Endodermal cell (in vitro differentiated cells): ENCODE measurements around the gene LRRC73. TPM values are rescaled to one million over a fixed set of nuclear protein-coding genes. Genes with fewer than 3 reads are reported as not detected.

Experiments used
- DNase-seq: peaks from one replicate; pipeline ENCODE4 v3.0.0-alpha.2; 2017
- H3K27ac ChIP-seq: 2 replicates; pipeline ENCODE4 v1.5.1; 2013; ENCODE audit warnings: mild to moderate bottlenecking, low read depth, low read length, moderate library complexity
- H3K27me3 ChIP-seq: 2 replicates; pipeline ENCODE4 v1.6.1; 2013; ENCODE audit warnings: mild to moderate bottlenecking, low read length, moderate library complexity; ENCODE audit not compliant: insufficient read depth, control insufficient read depth, poor library complexity, severe bottlenecking
- H3K36me3 ChIP-seq: 2 replicates; pipeline ENCODE4 v1.7.0; 2013; ENCODE audit warnings: mild to moderate bottlenecking, low read length, moderate library complexity; ENCODE audit not compliant: control insufficient read depth, insufficient read depth
- H3K4me1 ChIP-seq: one replicate; pipeline ENCODE4 v1.7.0; 2013; ENCODE audit warnings: low read length; ENCODE audit not compliant: control insufficient read depth, insufficient read depth
- H3K4me3 ChIP-seq: 2 replicates; pipeline ENCODE4 v1.5.1; 2013; ENCODE audit warnings: mild to moderate bottlenecking, low read length, moderate library complexity
- H3K9ac ChIP-seq: 2 replicates; pipeline ENCODE4 v1.6.1; 2013; ENCODE audit warnings: mild to moderate bottlenecking, low read length, moderate library complexity; ENCODE audit not compliant: poor library complexity, severe bottlenecking; ENCODE audit errors: extremely low read depth
- H3K9me3 ChIP-seq: 2 replicates; pipeline ENCODE4 v1.6.1; 2013; ENCODE audit warnings: mild to moderate bottlenecking, low read length, moderate library complexity; ENCODE audit not compliant: control insufficient read depth
- H3K27ac Mint-ChIP-seq: 2 replicates; pipeline ENCODE4 v1.8.0; 2020; ENCODE audit warnings: mixed read lengths
- H3K27me3 Mint-ChIP-seq: 2 replicates; pipeline ENCODE4 v1.8.0; 2021; ENCODE audit warnings: mild to moderate bottlenecking, mixed read lengths; ENCODE audit not compliant: insufficient read depth
- H3K36me3 Mint-ChIP-seq: 2 replicates; pipeline ENCODE4 v1.8.0; 2020; ENCODE audit warnings: low read depth, mixed read lengths
- H3K4me1 Mint-ChIP-seq: 2 replicates; pipeline ENCODE4 v1.8.0; 2020; ENCODE audit warnings: mixed read lengths
- H3K4me3 Mint-ChIP-seq: 2 replicates; pipeline ENCODE4 v1.8.0; 2020; ENCODE audit warnings: mild to moderate bottlenecking, moderate library complexity, mixed read lengths
- H3K9me3 Mint-ChIP-seq: 2 replicates; pipeline ENCODE4 v1.8.0; 2020; ENCODE audit warnings: mild to moderate bottlenecking, mixed read lengths
- WGBS, 2 experiments: methylation state at CpG; one replicate each; pipeline versions ENCODE4 v1.1.5 to v1.1.7; 2013; ENCODE audit warnings: missing lambda C conversion rate in 2 of 2, mixed read lengths in 1 of 2; ENCODE audit not compliant: insufficient coverage in 1 of 2, insufficient read length in 1 of 2; 5-methylcytosine and 5-hydroxymethylcytosine counted together
- total RNA-seq, 2 donors: library from RNA; stranded (reverse); fragmentation: NEBNext Ultra II Directional in 1 of 2; extraction: Animal tissue kit (Norgen Biotek cat#: 25700) in 1 of 2; gene quantifications; 2 replicates in 1 of 2; 3 replicates in 1 of 2; pipeline ENCODE4 v1.2.1, GENCODE V29; 2021
- TF ChIP-seq, protein P1 (sequence below): fragments of 200-600 bp; sonication (generic); conservative IDR thresholded peaks from 2 replicates; pipeline ENCODE4 v1.5.0; 2021; ENCODE audit warnings: antibody characterized with exemption, mild to moderate bottlenecking

The LRRC73 gene
- total RNA-seq, 2 donors from 2014 or later: 0.46 to 0.64 TPM

- Mint-ChIP-seq H3K4me3 (no peak overlapping the region), H3K27ac (no peak overlapping the region), H3K36me3 (peaks cover 65% of the 10 kb centered on the region), H3K4me1 (no peaks in the 10 kb centered on the region), H3K9me3 (no peaks in the 10 kb centered on the region), H3K27me3 (no peaks in the 10 kb centered on the region)
- TF ChIP-seq, protein P1, sequence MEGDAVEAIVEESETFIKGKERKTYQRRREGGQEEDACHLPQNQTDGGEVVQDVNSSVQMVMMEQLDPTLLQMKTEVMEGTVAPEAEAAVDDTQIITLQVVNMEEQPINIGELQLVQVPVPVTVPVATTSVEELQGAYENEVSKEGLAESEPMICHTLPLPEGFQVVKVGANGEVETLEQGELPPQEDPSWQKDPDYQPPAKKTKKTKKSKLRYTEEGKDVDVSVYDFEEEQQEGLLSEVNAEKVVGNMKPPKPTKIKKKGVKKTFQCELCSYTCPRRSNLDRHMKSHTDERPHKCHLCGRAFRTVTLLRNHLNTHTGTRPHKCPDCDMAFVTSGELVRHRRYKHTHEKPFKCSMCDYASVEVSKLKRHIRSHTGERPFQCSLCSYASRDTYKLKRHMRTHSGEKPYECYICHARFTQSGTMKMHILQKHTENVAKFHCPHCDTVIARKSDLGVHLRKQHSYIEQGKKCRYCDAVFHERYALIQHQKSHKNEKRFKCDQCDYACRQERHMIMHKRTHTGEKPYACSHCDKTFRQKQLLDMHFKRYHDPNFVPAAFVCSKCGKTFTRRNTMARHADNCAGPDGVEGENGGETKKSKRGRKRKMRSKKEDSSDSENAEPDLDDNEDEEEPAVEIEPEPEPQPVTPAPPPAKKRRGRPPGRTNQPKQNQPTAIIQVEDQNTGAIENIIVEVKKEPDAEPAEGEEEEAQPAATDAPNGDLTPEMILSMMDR: no peak
- peaks cover 78% of the 10 kb centered on the region for H3K36me3 ChIP-seq
- H3K4me3 ChIP-seq: no peak overlapping the region
- H3K27me3 ChIP-seq: no peaks in the 10 kb centered on the region
- H3K27ac ChIP-seq: no peak overlapping the region
- no peaks in the 10 kb centered on the region for H3K9me3 ChIP-seq
- H3K4me1 ChIP-seq: no peaks in the 10 kb centered on the region
- no peak overlapping the region for H3K9ac ChIP-seq
- no peak for DNase-seq
- WGBS, 2 experiments: 98% methylated on average over 2 of the region's 2 CpGs; no CpG with 5 or more reads in 1 of the 2 experiments
Measured at GRCh38 chr6:43521836-43522235, 11.7 kb upstream of the LRRC73 start.

- Histone ChIP-seq H3K4me3 (no peak overlapping the region), H3K4me1 (peaks cover 6% of the 10 kb centered on the region), H3K27ac (no peak overlapping the region), H3K9me3 (no peaks in the 10 kb centered on the region), H3K9ac (no peak overlapping the region), H3K27me3 (no peaks in the 10 kb centered on the region), H3K36me3 (peaks cover 67% of the 10 kb centered on the region)
- no peak overlapping the region for H3K4me3 Mint-ChIP-seq
- H3K27me3 Mint-ChIP-seq: no peaks in the 10 kb centered on the region
- H3K9me3 Mint-ChIP-seq: no peaks in the 10 kb centered on the region
- no peak overlapping the region for H3K27ac Mint-ChIP-seq
- TF ChIP-seq, protein P1: no peak
- 97 to 98% methylated on average over 8 of the region's 8 CpGs for WGBS, 2 experiments
- H3K36me3 Mint-ChIP-seq: peaks cover 55% of the 10 kb centered on the region
- DNase-seq: no peak
- H3K4me1 Mint-ChIP-seq: peaks cover 11% of the 10 kb centered on the region
Measured at GRCh38 chr6:43520097-43520496, 10.0 kb upstream of the LRRC73 start.

DNA sequence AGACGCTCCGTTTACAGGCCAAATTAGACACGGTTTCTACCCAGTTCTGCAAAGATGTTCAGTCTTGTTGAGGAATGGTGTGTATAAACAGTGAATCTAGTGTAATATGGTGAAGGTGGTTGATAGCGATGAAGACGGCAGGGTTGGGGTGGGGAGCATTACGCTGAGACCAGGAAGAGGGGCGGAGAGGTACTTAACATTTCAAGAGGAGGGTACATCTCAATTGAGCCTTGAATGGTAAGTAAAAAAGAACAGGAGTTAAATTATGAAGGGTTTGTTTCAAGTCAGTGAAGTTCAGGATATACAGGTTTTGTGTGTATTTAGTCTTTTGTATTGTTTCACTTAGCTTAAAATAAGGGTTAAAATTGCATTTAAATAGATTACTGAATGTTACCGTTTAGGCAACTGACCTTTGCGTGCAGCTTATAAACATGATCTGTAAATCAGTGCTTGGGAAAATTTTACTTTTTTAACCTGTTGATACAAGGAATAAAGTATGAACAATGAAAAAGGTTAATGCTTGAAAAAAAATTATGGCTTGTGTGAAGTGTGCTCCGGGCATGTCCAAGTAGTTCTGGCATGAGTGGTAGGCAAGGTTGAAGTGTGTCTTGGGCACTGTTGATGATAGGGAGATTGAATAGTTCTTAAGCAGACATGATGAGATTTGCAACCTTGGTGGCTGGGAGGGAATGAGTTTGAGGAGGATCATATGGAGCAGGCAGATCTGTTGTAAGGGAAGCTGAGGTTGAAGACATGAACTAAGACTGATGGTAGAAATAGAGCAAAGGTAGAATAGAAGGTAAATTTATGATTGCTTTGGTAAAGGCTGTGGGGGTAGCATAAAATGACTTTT is 7.6 kb upstream of the LRRC73 start:
- 10 to 11% methylated on average over 10 of the region's 10 CpGs for WGBS, 2 experiments
- Histone ChIP-seq H3K4me1 (peaks cover 6% of the 10 kb centered on the region), H3K27me3 (no peaks in the 10 kb centered on the region), H3K9me3 (no peaks in the 10 kb centered on the region), H3K4me3 (peak overlapping the region; percentile 100), H3K36me3 (peaks cover 67% of the 10 kb centered on the region), H3K9ac (peak overlapping the region; percentile 95), H3K27ac (no peak overlapping the region)
- Mint-ChIP-seq H3K4me3 (no peak overlapping the region), H3K36me3 (peaks cover 50% of the 10 kb centered on the region), H3K27me3 (no peaks in the 10 kb centered on the region), H3K4me1 (peaks cover 11% of the 10 kb centered on the region), H3K9me3 (no peaks in the 10 kb centered on the region), H3K27ac (no peak overlapping the region)
- TF ChIP-seq, protein P1: no peak
- no peak for DNase-seq
